Esophagus squamous epithelium (tissue), 5 donors: ENCODE measurements around the gene GLB1L2. TPM values are rescaled to one million over a fixed set of nuclear protein-coding genes. Genes with fewer than 3 reads are reported as not detected.

Source experiments
- DNase-seq: peaks from one replicate; lab custom pipeline; 2025; lab: John Stamatoyannopoulos, UW
- H3K27ac ChIP-seq, 4 donors: fragments of 200-600 bp; sonication (generic); one replicate each; pipeline ENCODE4 v1.5.1; 2016 to 2019; ENCODE audit warnings: mild to moderate bottlenecking in 1 of 4
- H3K27me3 ChIP-seq, 4 donors: fragments of 200-600 bp; sonication (generic); 1 replicate in 3 of 4; 2 replicates in 1 of 4; pipeline versions ENCODE4 v1.5.1 to v1.6.0; 2017 to 2021; ENCODE audit warnings: antibody characterized with exemption in 1 of 4
- H3K36me3 ChIP-seq, 3 donors: fragments of 200-600 bp; sonication (generic); one replicate each; pipeline ENCODE4 v1.5.1; 2016 to 2019
- H3K4me1 ChIP-seq, 3 donors: fragments of 200-600 bp; sonication (generic); one replicate each; pipeline ENCODE4 v1.5.1; 2017 to 2019
- H3K4me3 ChIP-seq, 4 donors: fragments of 200-600 bp; sonication (generic); 1 replicate in 3 of 4; 2 replicates in 1 of 4; pipeline ENCODE4 v1.5.1; 2016 to 2019; ENCODE audit warnings: mild to moderate bottlenecking in 2 of 4, moderate library complexity in 1 of 4
- H3K9me3 ChIP-seq, 3 donors: fragments of 200-600 bp; sonication (generic); one replicate each; pipeline ENCODE4 v1.5.1; 2016 to 2019
- CTCF ChIP-seq, 6 experiments: fragments of 450-650 bp in 4 of 6; fragments of 200-600 bp in 2 of 6; sonication (generic) in 2 of 6; IDR thresholded peaks; one replicate each; pipeline ENCODE4 v1.5.1; 2016 to 2019; ENCODE audit warnings: antibody characterized with exemption in 6 of 6, mild to moderate bottlenecking in 4 of 6, moderate library complexity in 4 of 6
- POLR2A ChIP-seq, 4 donors: fragments of 450-650 bp; IDR thresholded peaks; one replicate each; pipeline ENCODE4 v1.6.1; 2017; ENCODE audit warnings: antibody characterized with exemption in 4 of 4, mild to moderate bottlenecking in 4 of 4, moderate library complexity in 3 of 4
- WGBS, 2 donors: methylation state at CpG; one replicate each; pipeline ENCODE4 v1.1.5; 2018; 5-methylcytosine and 5-hydroxymethylcytosine counted together
- intact Hi-C: fragments of 100-400 bp; cut with DNase I; formaldehyde crosslinking; loops from one replicate; pipeline ENCODE4 v1.15.0; 2022
- total RNA-seq, 4 donors: library from RNA; depleted of rRNA; stranded (reverse); fragments of >200 nt; gene quantifications; one replicate each; pipeline ENCODE4 v1.1.0, GENCODE V29; 2016
- donor health status: DM: yes; HTN: yes; CAD: no.

GLB1L2 gene
- total RNA-seq, 4 donors from 2014 or later, result 2.8 to 7.8 (median 3.7) TPM

- H3K9me3 ChIP-seq, result no peaks in the 10 kb centered on the region
- intact Hi-C loops, result no loop called here
- H3K36me3 ChIP-seq, result no peaks in the 10 kb centered on the region
- H3K4me3 ChIP-seq, result no peak overlapping the region
- H3K27ac ChIP-seq, result no peak overlapping the region
- no peaks in the 10 kb centered on the region for H3K4me1 ChIP-seq
- peaks cover 0 to 53% (median 0%) of the 10 kb centered on the region in 4 donors for H3K27me3 ChIP-seq
- 85 to 96% methylated on average over 5 to 7 of the region's 18 CpGs for WGBS, 2 donors
- no peak for DNase-seq
- no peak for TF ChIP-seq POLR2A (IDR thresholded peaks at IDR 0.05)
- no peak for TF ChIP-seq CTCF (IDR thresholded peaks at IDR 0.05)
These were observed 65.7 kb downstream of the GLB1L2 start for GRCh38 chr11:134397304-134398078.

GRCh38 chr11:134398079-134398444 lies 66.3 kb downstream of the GLB1L2 start:
- intact Hi-C loops, result no loop called here
- TF ChIP-seq POLR2A (IDR thresholded peaks at IDR 0.05) (no peak), CTCF (IDR thresholded peaks at IDR 0.05) (no peak)
- DNase-seq, result no peak
- 70% methylated on average over 7 of the region's 11 CpGs; no CpG with 5 or more reads in 1 of the 2 donors for WGBS, 2 donors
- Histone ChIP-seq H3K4me1 (no peaks in the 10 kb centered on the region), H3K27me3 (peaks cover 0 to 58% (median 0%) of the 10 kb centered on the region in 4 donors), H3K4me3 (no peak overlapping the region), H3K36me3 (no peaks in the 10 kb centered on the region), H3K9me3 (no peaks in the 10 kb centered on the region), H3K27ac (no peak overlapping the region)

- H3K4me1 ChIP-seq, result no peaks in the 10 kb centered on the region
- TF ChIP-seq POLR2A (IDR thresholded peaks at IDR 0.05) (no peak), CTCF (IDR thresholded peaks at IDR 0.05) (no peak)
- 78 to 82% methylated on average over 5 to 13 of the region's 13 CpGs for WGBS, 2 donors
- no peak overlapping the region for H3K4me3 ChIP-seq
- H3K27ac ChIP-seq, result no peak overlapping the region
- DNase-seq, result no peak
- H3K27me3 ChIP-seq, result peaks cover 0 to 57% (median 0%) of the 10 kb centered on the region in 4 donors
- H3K36me3 ChIP-seq, result no peaks in the 10 kb centered on the region
- no peaks in the 10 kb centered on the region for H3K9me3 ChIP-seq
- intact Hi-C loops, result no loop called here
These were observed 67.0 kb downstream of the GLB1L2 start for GRCh38 chr11:134398644-134399292.

GRCh38 chr11:134399293-134399654 lies 67.5 kb downstream of the GLB1L2 start:
- Histone ChIP-seq H3K4me1 (no peaks in the 10 kb centered on the region), H3K36me3 (no peaks in the 10 kb centered on the region), H3K4me3 (no peak overlapping the region), H3K27me3 (peaks cover 0 to 55% (median 0%) of the 10 kb centered on the region in 4 donors), H3K9me3 (no peaks in the 10 kb centered on the region), H3K27ac (no peak overlapping the region)
- DNase-seq, result no peak
- WGBS, 2 donors, result 100% methylated on average over 1 of the region's 8 CpGs
- no peak for TF ChIP-seq CTCF (IDR thresholded peaks at IDR 0.05)
- TF ChIP-seq POLR2A (IDR thresholded peaks at IDR 0.05), result no peak
- intact Hi-C loops, result no loop called here

- no peak overlapping the region for H3K4me3 ChIP-seq
- H3K27me3 ChIP-seq, result peaks cover 0 to 63% (median 0%) of the 10 kb centered on the region in 4 donors
- DNase-seq, result no peak
- TF ChIP-seq CTCF (IDR thresholded peaks at IDR 0.05) (no peak), POLR2A (IDR thresholded peaks at IDR 0.05) (no peak)
- H3K4me1 ChIP-seq, result no peaks in the 10 kb centered on the region
- intact Hi-C loops, result no loop called here
- no peaks in the 10 kb centered on the region for H3K9me3 ChIP-seq
- no peaks in the 10 kb centered on the region for H3K36me3 ChIP-seq
- WGBS, 2 donors, result 67 to 84% methylated on average over 4 to 5 of the region's 7 CpGs
- H3K27ac ChIP-seq, result no peak overlapping the region
These were observed 68.2 kb downstream of the GLB1L2 start for GRCh38 chr11:134399996-134400395.
